Upper lobe of left lung (tissue), 6 donors: Measurements from ENCODE around the gene RASSF5. TPM values are rescaled to one million over a fixed set of nuclear protein-coding genes. Genes with fewer than 3 reads are reported as not detected.

Experiments
- ATAC-seq, 2 donors: fragments of 200-7000 bp; cut with Tn5 transposase; one replicate each; pipeline ENCODE4 v1.9.1; 2022; ENCODE audit warnings: mild to moderate bottlenecking in 2 of 2, moderate library complexity in 2 of 2; ENCODE audit not compliant: low FRiP score in 2 of 2
- DNase-seq, 2 donors: peaks; one replicate each; pipeline ENCODE4 v3.0.0-alpha.2; 2019 to 2020
- H3K27ac ChIP-seq, 4 donors: fragments of 200-600 bp; sonication (generic); one replicate each; pipeline ENCODE4 v1.5.1; 2016 to 2019
- H3K27me3 ChIP-seq, 4 donors: fragments of 200-600 bp; sonication (generic); one replicate each; pipeline ENCODE4 v1.5.1; 2017 to 2019
- H3K36me3 ChIP-seq, 4 donors: fragments of 200-600 bp; sonication (generic); one replicate each; pipeline ENCODE4 v1.5.1; 2016 to 2019
- H3K4me1 ChIP-seq, 4 donors: fragments of 200-600 bp; sonication (generic); one replicate each; pipeline ENCODE4 v1.5.1; 2018 to 2019
- H3K4me3 ChIP-seq, 4 donors: fragments of 200-600 bp; sonication (generic); one replicate each; pipeline ENCODE4 v1.5.1; 2017 to 2019; ENCODE audit warnings: mild to moderate bottlenecking in 2 of 4, moderate library complexity in 1 of 4
- H3K9me3 ChIP-seq, 4 donors: fragments of 200-600 bp; sonication (generic); one replicate each; pipeline ENCODE4 v1.5.1; 2018 to 2019
- CTCF ChIP-seq, 6 experiments: fragments of 450-650 bp in 4 of 6; fragments of 200-600 bp in 2 of 6; sonication (generic) in 2 of 6; IDR thresholded peaks; one replicate each; pipeline ENCODE4 v1.5.1; 2016 to 2019; ENCODE audit warnings: antibody characterized with exemption in 6 of 6
- EP300 ChIP-seq, 4 donors: sonication (generic); formaldehyde crosslinking; IDR thresholded peaks; one replicate each; pipeline ENCODE4 v1.5.1; 2017; ENCODE audit warnings: antibody characterized with exemption in 4 of 4, control low read depth in 2 of 4
- POLR2A ChIP-seq, 4 donors: fragments of 450-650 bp; IDR thresholded peaks; one replicate each; pipeline ENCODE4 v1.5.1; 2016 to 2017; ENCODE audit warnings: antibody characterized with exemption in 4 of 4, mild to moderate bottlenecking in 2 of 4
- POLR2AphosphoS5 ChIP-seq, 2 donors: sonication (generic); formaldehyde crosslinking; IDR thresholded peaks; one replicate each; pipeline ENCODE4 v1.5.1; 2017; ENCODE audit warnings: antibody characterized with exemption in 2 of 2
- WGBS, 2 donors: methylation state at CpG; one replicate each; pipeline ENCODE4 v1.1.5; 2017 to 2018; 5-methylcytosine and 5-hydroxymethylcytosine counted together
- small RNA-seq, 4 donors: library from RNA; depleted of rRNA; stranded (forward); fragments of <200 nt; gene quantifications; one replicate each; pipeline ENCODE3, GENCODE V24; 2016
- total RNA-seq, 6 donors: library from RNA; depleted of rRNA in 4 of 6; stranded (reverse); fragments of >200 nt in 4 of 6; gene quantifications; one replicate each; pipeline versions ENCODE4 v1.1.0 to v1.2.1, GENCODE V29; 2016 to 2021
- donor health status: DM: no; HTN: no; CAD: no; lungs with moderate emphysema.
- donor health status: DM: no; HTN: yes; CAD: no; lungs with severe emphysema.

RASSF5 gene
- total RNA-seq, 6 donors from 2014 or later: 47.2 to 61.1 (median 54.9) TPM

DNA sequence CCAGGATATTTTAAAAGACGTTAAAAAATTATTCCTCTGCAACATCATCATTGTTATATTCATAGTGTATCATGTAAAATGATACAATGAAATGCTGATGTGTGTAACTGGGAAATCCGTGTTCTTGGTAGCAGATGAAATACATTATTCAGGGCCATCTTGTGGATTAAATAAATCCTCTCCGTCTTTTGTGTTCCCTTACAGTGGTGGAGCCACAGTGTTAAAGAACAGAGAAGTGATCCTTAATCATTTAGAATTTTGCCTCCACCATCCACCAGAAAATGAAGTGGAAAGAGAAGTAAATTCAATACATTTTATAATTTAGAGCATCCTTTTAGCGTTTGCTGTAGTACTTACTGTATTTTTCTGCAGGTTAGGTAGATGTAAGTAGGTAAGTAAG is 129.3 kb downstream of the RASSF5 start:
- WGBS, 2 donors: 56 to 61% methylated on average over 4 of the region's 4 CpGs
- Histone ChIP-seq H3K27me3 (no peaks in the 10 kb centered on the region), H3K27ac (no peak overlapping the region)

DNA sequence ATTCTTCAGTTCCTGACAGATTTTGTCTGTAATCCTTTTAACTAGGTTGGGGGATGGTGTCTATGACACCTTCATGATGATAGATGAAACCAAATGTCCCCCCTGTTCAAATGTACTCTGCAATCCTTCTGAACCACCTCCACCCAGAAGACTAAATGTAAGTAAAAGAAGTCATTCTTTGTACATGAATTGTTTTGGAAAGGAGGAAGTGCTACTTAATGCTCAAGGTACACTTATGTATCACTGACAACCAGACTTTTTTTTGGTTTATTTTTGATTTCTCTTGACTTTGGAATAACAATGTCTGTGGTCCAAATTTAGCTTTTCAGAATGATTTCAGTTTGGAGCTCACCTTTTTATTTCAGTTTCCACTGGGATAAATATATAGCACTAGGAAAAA is 130.3 kb downstream of the RASSF5 start:
- Histone ChIP-seq H3K36me3 (no peaks in the 10 kb centered on the region), H3K9me3 (no peaks in the 10 kb centered on the region), H3K4me3 (no peak overlapping the region), H3K27me3 (no peaks in the 10 kb centered on the region), H3K4me1 (peaks cover 9 to 34% (median 20%) of the 10 kb centered on the region in 4 donors), H3K27ac (peak overlapping the region in 1 of 4 donors; percentile 30)
- TF ChIP-seq POLR2A (IDR thresholded peaks at IDR 0.05) (no peak), CTCF (IDR thresholded peaks at IDR 0.05) (no peak), EP300 (IDR thresholded peaks at IDR 0.05) (no peak), POLR2AphosphoS5 (IDR thresholded peaks at IDR 0.05) (no peak)
- DNase-seq (no peak), ATAC-seq (no peak)

More for the DNA sequence above, 129.3 kb downstream of the RASSF5 start:
- Histone ChIP-seq H3K4me1 (peaks cover 9 to 34% (median 20%) of the 10 kb centered on the region in 4 donors), H3K9me3 (no peaks in the 10 kb centered on the region), H3K36me3 (no peaks in the 10 kb centered on the region), H3K4me3 (peak overlapping the region in 1 of 4 donors; percentile 80)
- ATAC-seq: no peak
- DNase-seq: no peak
- no peak for TF ChIP-seq POLR2A (IDR thresholded peaks at IDR 0.05)
- no peak for TF ChIP-seq POLR2AphosphoS5 (IDR thresholded peaks at IDR 0.05)
- TF ChIP-seq CTCF (IDR thresholded peaks at IDR 0.05): no peak
- TF ChIP-seq EP300 (IDR thresholded peaks at IDR 0.05): no peak

Small RNA genes lying within 50 kb of the gene (small RNA-seq; reads per million reads assigned to genes)
- 0 to 0.11 (median 0) reads per million in 4 donors for gene MIR6769B

Other genes starting within 250 kb of the RASSF5 start
- gene IKBKE, start 37.1 kb upstream of the RASSF5 start, total RNA-seq: 10 to 100 TPM in 2 of 6 donors, 1 to 10 TPM in 4; 7.4 to 25.1 (median 9.2) TPM
- gene EIF2D, start 104.9 kb downstream of the RASSF5 start, total RNA-seq: 10 to 100 TPM; 32.6 to 84.9 (median 45.4) TPM
- 10 to 100 TPM in 2 of 6 donors, 1 to 10 TPM in 4; 4.1 to 20.7 (median 7.0) TPM for gene DYRK3, start 128.0 kb downstream of the RASSF5 start, total RNA-seq
- 100 to 1,000 TPM in 2 of 6 donors, 10 to 100 TPM in 4; 64.8 to 135 (median 84.3) TPM for gene MAPKAPK2, start 177.4 kb downstream of the RASSF5 start, total RNA-seq